Measurements from ENCODE around the gene AREG.

DNA sequence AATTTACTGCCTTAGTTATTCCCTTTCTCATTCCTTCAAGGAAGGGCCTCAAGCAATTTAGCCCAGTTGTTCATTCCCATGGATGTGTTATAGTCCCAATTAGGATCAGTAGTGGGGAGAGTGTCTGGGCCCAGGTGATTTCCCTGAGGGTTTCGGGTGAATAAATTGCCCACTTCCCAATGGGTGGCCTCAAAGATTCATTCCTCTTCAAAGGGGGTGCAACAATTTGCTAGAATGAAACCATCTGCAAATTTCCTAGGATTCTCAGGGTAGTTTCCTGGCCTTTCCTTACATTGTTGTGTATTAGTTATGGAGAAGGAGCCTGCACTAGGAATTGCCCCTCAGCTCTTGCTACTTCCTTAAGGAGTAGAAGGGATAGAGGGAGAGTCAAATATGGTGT lies 6.3 kb upstream of the AREG start:
- TF ChIP-seq, protein P1, sequence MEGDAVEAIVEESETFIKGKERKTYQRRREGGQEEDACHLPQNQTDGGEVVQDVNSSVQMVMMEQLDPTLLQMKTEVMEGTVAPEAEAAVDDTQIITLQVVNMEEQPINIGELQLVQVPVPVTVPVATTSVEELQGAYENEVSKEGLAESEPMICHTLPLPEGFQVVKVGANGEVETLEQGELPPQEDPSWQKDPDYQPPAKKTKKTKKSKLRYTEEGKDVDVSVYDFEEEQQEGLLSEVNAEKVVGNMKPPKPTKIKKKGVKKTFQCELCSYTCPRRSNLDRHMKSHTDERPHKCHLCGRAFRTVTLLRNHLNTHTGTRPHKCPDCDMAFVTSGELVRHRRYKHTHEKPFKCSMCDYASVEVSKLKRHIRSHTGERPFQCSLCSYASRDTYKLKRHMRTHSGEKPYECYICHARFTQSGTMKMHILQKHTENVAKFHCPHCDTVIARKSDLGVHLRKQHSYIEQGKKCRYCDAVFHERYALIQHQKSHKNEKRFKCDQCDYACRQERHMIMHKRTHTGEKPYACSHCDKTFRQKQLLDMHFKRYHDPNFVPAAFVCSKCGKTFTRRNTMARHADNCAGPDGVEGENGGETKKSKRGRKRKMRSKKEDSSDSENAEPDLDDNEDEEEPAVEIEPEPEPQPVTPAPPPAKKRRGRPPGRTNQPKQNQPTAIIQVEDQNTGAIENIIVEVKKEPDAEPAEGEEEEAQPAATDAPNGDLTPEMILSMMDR (optimal IDR thresholded peaks at IDR 0.05 in 1 of 3, IDR thresholded peaks at IDR 0.05 in 1 of 3, conservative IDR thresholded peaks at IDR 0.05 in 1 of 3; ENCODE audit: extremely low read depth in 1 of 3, insufficient read depth in 2 of 3, low read length in 3 of 3) = no peak
- no peak for TF ChIP-seq EZH2 (IDR thresholded peaks at IDR 0.05; ENCODE audit: low read length)
